SHP77 (cell line): ENCODE data around the gene POU2F3.

ENCODE experiments used
- DNase-seq, 2 experiments: peaks; one replicate each; lab custom pipeline; 2025; lab: John Stamatoyannopoulos, UW

The POU2F3 gene

GRCh38 chr11:120324932-120325810 lies 85.2 kb downstream of the POU2F3 start, which contains the start of gene TLCD5:
Gene TLCD5, plus strand, starts transcription at chr11:120325299. Its CDS starts 2,143 bp downstream, at chr11:120327442.
- peak; percentile 81 to 83 for DNase-seq

- DNase-seq: no peak
These were observed 86.3 kb downstream of the POU2F3 start for GRCh38 chr11:120326228-120326627.

- no peak for DNase-seq
These were observed 86.9 kb downstream of the POU2F3 start for GRCh38 chr11:120326845-120327281.

- DNase-seq: no peak
These were observed 87.4 kb downstream of the POU2F3 start for GRCh38 chr11:120327311-120327710.

- DNase-seq: no peak
These were observed 89.6 kb downstream of the POU2F3 start for GRCh38 chr11:120329556-120329955.

- no peak for DNase-seq
These were observed 90.1 kb downstream of the POU2F3 start for GRCh38 chr11:120330045-120330444.

- DNase-seq: no peak
These were observed 91.5 kb downstream of the POU2F3 start for GRCh38 chr11:120331301-120331996.

- no peak for DNase-seq
These were observed 93.1 kb downstream of the POU2F3 start for GRCh38 chr11:120332822-120333716.

- DNase-seq: no peak
These were observed 93.9 kb downstream of the POU2F3 start for GRCh38 chr11:120333801-120334200.

GRCh38 chr11:120334332-120334731 lies 94.4 kb downstream of the POU2F3 start:
- no peak for DNase-seq

- peak; percentile 43 to 61 for DNase-seq
These were observed 95.0 kb downstream of the POU2F3 start for GRCh38 chr11:120334894-120335462.

- peak; percentile 46 to 58 for DNase-seq
These were observed 95.6 kb downstream of the POU2F3 start for GRCh38 chr11:120335556-120335907.

- peak; percentile 83 to 93 for DNase-seq
These were observed 96.1 kb downstream of the POU2F3 start, which contains the start of gene ARHGEF12 for GRCh38 chr11:120335908-120336640. Gene ARHGEF12, plus strand, starts transcription at chr11:120336413. Its CDS starts 831 bp downstream, at chr11:120337244.

- DNase-seq: peak in 1 of 2 experiments; percentile 52
These were observed 96.9 kb downstream of the POU2F3 start for GRCh38 chr11:120336641-120337354.

GRCh38 chr11:120337355-120338106 lies 97.6 kb downstream of the POU2F3 start:
- DNase-seq: peak in 1 of 2 experiments; percentile 19

GRCh38 chr11:120338107-120338933 lies 98.4 kb downstream of the POU2F3 start:
- DNase-seq: no peak

- no peak for DNase-seq
These were observed 99.5 kb downstream of the POU2F3 start for GRCh38 chr11:120339394-120339890.

- no peak for DNase-seq
These were observed 100.6 kb downstream of the POU2F3 start for GRCh38 chr11:120340529-120340928.
